HG03060 (cell line): ENCODE measurements around the gene NECAP2.
"Not testable (repeated sequence)": the region's sequence is repeated elsewhere in the genome, so short reads cannot be mapped to it uniquely, and the experiment has no call there.

ENCODE experiments used
- ATAC-seq: cut with Tn5 transposase; IDR thresholded peaks from one replicate; pipeline ENCODE4 v1.9.1; 2021; ENCODE audit warnings: low read depth, moderate number of reproducible peaks; ENCODE audit not compliant: unreplicated experiment

NECAP2 gene

DNA sequence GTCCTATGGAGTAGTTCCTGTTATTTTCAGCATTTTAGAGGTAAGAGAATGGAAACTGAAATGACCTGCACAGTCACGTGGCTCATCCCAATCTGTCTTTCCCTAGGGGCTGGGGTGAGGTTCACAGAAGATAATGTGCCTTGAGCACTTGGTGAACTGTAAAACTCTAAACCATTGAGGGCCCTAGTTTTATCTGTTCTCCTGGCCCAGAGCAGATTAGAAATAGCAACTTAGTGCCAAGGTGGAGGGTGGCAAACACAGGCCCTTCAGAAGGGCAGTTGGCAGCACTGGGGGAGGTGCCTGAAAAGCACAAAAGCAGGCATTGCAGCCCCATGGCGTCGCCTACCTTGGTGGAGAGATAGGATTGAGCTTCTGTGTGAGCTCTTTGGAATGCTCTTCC lies 14.4 kb downstream of the NECAP2 start:
- ATAC-seq, result not testable (repeated sequence)

DNA sequence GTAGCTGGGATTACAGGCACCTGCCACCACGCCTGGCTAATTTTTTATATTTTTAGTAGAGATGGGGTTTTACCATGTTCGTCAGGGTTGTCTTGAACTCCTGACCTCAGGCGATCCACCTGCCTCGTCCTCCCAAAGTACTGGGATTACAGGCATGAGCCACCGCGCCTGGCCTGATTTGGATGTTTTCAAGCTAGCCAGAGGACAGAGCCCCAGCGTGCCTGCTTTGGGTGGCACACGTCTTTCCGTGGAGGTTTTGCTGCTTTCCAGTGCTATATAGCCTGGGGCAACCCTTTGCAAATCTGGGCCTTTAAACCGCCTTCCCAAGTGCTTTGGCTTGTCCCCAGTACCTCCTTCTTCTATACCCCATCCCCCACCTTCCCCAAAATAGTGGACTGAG lies 15.6 kb downstream of the NECAP2 start:
- not testable (repeated sequence) for ATAC-seq

DNA sequence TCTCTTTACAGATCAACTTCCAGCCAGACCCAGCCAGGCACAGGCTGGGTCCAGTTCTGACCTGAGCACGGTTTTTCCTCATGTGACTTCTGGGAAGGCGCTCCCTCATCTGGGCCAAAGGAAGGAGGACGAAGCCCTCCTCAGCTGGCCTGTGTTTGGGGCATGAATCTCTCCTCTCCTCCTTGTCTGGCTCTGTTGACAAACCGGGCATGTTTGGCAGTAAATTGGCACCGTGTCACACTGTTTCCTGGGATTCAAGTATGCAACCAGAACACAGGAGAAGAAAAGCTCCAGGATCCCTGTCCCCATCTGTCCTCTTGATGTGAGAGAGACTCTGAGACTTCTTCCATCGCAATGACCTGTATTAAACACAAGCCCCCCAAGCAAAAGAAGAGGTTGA lies 18.3 kb downstream of the NECAP2 start:
- no peak for ATAC-seq

DNA sequence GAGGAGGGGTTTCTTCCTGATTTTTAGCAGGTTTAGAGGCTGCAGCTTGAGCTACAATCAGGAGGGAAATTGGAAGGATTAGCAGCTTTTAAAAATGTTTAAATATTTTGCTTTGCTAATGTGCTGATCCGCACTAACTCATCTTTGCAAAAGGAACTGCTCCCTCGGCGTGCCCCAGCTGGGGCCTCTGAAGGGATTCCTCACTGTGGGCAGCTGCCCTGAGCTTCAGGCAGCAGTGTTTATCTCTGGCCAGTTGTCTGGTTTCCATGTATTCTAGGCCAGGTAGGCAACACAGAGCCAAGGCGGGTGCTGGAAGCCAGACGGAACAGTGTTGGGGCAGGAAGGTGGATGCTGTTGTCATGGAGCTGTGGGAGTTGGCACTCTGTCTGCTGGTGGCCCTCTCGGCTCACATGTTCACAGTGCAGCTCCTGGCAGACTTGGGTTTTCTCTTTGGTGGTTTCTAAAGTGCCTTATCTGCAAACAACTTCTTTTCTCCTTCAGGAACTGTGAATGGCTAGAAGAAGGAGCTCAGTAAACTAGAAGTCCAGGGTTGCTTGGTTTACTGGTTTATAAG lies 18.9 kb downstream of the NECAP2 start:
- no peak for ATAC-seq

DNA sequence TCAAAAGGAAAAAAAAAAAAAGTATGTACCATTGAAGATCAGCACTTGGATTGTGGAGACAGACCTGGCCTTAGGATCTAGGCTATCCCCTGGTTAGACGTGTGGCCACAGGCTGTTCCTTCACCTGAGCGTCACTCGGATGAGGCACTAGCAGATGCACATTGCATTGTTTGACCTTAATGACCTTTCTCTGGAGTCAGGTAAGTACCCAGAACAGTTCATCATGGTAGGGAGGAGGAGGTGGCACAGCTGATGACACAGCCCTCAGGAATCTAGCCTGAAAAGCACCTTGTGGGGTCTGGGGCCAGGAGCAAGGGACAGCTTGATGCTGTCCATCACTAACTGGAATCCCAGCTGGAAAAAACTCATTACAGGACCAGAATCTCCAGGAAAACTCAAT lies 21.2 kb downstream of the NECAP2 start:
- no peak for ATAC-seq

DNA sequence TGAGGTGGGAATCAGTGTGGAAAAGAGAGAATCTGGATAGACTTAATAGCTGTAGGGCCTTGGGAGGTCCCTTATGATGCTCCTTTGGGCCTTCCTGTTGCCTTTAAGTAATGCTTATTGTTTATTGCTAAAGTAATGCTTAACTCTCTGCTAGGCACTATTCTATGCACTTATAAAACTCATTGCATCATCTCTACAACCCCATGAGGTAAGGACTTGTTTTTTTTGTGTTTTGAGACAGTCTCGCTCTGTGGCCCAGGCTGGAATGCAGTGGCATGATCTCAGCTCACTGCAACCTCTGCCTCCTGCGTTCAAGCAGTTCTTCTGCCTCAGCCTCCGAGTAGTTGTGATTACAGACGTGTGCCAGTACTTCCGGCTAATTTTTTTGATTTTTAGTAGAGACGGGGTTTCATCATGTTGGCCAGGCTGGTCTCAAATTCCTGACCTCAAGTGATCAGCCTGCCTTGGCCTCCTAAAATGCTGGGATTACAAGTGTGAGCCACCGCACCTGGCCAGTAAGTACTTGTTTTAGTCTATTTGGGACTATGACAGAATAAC lies 22.3 kb downstream of the NECAP2 start:
- ATAC-seq, result no peak

DNA sequence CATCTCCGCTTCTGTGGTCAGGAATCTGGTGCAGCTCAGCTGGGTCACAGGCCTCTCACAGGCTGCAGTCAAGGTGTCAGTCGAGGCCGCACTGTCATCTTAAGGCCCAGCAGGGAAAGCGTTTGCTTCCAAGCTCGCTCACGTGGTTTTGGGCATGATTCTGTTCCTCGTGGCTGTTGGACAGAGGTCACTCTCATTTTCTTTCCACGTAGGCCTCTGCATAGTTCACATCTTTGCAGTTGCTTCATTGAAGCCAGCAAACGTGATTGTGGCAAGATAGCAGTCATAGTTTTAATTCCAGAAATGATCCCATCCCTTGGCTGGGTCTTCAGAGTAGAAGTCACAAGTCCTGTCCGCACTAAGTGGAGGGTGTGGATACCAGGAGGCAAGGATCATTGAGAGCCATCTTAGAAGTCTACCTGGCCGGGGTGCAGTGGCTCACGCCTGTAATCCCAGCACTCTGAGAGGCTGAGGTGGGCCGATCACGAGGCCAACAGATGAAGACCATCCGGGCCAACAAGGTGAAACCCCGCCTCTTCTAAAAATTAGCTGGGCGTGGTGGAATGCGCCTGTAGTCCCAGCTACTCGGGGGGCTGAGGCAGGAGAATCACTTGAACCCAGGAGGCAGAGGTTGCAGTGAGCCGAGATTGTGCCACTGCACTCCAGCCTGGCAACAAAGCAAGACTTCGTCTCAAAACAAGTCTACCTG lies 24.5 kb downstream of the NECAP2 start:
- no peak for ATAC-seq

DNA sequence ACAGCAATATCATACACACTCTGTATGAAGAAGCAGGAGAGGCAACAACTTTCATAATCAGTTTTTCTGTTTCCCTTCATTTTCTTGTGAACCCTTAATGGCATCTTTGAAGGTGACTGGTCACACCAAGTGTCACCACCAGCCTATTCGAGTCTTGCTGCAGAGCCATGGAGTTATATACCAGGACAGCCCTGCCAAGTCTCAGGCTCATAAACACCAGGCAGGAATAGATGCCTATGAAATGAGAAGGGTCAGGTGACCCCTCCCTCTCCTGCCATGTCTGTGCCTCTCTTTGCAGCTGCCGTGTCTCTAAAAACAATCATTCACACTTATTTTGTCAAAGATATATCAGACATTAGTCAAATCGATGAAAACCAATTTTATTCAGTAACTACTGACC lies 28.0 kb downstream of the NECAP2 start:
- no peak for ATAC-seq

DNA sequence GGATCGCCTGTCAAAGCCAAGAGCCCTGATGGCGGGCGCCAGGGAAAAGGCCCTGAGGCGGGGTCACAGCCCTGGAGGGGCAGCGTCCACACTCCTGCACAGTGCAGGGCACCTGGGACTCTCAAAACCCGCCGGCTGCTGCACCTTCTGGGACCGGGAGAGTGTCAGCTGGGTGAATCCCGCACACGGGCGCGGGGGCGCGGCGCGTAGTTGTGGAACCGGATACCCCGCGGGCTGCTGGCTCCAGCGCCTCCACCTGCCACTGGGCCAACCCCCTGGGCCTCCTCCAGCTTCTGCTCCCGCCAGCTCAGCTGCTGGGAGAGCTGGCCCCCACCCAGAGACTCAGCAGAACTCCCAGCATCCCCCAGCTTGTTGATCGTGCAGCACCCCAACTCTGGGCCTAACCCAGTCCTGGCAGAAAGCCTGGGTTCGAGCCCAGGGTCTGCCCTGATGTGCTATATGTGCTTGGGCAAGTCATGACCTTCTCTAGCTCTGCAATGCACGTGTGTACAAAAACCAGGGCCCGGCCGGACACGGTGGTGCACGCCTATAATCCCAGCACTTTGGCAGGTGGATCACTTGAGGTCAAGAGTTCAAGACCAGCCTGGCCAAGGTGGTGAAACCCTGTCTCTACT lies 33.8 kb downstream of the NECAP2 start:
- no peak for ATAC-seq

DNA sequence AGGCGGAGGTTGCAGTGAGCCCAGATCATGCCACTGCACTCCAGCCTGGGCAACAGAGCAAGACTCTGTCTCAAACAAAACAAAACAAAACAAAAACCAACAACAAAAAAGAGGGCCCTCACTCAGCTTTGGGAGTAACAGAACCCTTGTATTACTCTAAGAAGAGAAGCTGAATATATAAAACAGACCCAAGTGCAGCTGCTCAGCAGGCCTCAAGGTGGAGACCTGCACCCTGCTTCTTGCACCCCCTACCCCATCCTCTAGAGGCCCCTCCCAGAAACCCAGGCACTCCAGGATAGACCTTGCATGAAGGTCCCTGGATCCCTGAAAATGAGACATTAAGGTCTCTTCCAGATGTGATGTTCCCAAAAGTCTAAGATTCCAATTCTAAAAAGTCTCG lies 34.4 kb downstream of the NECAP2 start:
- not testable (repeated sequence) for ATAC-seq

DNA sequence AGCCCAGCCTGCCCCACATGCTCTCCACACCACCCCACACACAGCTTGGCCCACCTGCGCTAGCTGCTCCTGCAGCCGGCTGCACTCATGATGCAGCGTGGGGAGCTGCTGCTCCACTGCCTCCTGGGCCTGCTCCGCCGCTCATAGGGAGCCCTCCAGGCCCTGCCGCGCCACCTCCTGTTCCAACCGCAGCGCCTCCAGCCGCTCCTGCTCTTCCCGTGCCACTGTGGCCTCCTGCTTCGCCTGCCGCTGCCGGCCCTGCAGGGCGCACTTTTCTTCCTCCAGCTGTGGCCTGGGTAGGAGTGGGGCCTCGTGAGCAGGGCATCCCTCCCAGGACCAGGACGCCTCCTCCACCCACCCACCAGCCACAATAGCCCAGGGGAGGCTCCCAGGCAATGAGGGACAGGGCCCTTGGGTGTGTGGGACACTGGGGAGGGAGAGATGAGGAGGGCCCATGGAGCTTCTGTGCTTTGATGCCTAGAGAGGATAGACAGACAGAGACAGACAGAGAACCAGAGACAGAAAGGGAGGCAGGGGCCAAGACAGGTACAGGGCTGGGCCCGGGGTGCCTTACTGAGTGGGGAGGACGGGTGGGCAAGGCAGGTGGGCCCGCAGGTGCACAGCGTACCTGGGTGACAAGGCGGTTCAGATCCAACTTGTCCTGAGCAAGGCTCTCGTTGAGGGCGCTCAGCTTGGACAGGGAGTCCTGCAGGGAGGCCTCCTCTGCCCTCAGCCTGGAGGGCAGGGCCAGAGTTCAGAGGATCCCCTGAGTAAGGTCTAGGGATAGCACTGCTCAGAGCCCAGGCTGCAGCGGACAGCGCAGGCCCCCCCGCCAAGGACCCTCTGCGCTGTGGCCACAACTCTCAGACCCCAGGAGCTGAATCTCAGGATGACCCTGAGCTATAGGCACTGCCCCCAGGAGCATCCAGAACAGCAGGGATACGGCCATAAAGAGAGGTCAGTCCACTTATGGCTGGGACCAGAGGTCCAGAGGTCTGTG lies 35.5 kb downstream of the NECAP2 start:
- not testable (repeated sequence) for ATAC-seq

DNA sequence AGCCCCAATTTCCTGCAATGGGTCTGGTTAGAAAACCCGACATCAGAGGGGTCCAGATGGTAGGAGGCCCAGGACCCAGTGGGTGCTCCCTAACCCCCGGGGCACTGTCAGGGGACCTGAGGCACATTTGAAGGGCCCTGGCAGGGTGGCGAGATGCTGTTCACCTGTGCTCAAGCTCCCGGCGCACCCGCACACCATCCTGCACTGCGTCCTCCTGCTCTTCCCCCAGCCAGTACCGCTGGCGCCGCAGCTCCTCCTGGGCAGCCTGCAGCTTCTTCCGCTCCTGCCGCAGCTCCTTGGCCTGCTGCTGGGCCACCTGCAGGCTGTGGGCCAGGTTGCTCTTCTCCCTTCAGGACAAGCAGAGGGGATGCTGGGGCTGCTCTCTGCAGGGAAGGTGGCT lies 37.6 kb downstream of the NECAP2 start:
- no peak for ATAC-seq

DNA sequence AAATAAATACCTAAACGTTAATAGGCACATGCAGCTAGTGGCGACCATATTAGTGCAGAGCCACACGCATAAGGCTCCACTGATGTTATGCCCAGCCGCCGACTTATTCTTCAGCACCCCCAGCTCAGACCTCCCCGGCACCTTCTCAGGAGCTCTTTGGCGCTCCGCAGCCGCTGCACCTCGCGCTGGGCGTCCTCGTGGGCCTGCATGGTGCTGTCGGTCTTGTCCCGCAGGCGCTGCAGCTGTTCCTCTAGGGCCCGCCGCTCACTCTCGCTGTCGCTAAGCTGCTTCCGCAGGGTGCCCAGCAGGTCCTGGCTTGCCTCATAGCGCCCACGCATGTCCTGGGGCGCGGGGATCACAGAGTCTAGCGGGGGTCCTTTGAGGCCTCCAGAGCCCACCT lies 42.6 kb downstream of the NECAP2 start:
- not testable (repeated sequence) for ATAC-seq

DNA sequence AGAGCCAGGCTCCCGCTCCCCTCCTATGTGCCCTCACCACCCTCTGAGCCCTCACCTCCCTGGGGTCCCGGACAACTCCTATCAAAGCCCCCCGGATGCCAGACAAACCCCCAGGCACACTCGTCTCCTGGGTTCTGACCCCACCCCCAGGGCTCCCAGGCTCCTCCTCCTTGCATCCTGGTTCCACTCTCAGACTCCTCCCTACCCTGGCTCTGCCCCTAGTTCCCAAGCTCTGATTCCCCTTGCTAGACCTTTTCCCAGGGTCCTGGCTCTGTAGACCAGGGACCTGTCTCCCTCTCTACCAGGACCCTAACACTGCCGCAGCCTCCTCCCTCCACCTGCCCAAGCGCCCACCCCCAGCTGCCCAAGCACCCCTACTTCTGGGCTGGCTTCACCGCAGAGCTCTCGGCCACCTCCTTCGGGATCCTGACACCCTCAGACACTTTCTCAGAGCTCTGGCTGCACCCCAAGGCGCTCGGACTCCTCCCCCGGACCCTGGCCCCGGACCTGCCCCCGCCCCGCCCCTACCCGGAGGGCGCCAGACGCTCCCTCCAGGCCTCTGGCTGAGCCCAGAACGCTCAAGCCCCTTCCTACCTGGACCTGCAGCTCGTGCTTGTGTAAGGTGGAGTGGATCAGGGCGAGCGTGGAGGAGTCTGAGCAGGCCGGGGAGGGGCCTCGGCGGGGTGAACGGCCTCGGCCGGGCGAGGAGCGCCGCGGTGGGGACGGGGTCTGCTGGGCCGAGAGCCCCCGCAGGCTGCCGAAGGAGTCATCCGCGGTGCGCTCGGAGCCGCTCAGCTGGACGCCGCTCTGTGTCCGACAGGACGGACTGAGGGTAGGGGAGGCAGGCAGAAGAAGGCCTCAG lies 43.3 kb downstream of the NECAP2 start:
- not testable (repeated sequence) for ATAC-seq

DNA sequence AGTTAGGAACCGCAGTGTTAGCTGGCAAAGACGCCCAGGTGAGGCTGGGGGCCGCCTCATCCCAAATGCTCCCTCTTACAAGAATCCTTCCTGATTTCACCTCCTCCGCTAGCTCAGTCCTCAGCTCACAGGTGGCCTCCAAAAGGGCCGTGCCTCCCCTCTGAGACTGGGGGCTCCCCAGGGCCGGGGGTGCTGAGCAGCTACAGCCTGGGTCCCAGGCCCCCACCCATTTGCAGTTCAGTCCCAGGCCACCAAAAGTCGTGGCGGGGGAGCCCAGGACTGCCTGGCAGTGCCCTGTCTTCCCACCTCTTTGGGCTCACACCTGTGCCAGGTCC lies 43.9 kb downstream of the NECAP2 start:
- no peak for ATAC-seq

DNA sequence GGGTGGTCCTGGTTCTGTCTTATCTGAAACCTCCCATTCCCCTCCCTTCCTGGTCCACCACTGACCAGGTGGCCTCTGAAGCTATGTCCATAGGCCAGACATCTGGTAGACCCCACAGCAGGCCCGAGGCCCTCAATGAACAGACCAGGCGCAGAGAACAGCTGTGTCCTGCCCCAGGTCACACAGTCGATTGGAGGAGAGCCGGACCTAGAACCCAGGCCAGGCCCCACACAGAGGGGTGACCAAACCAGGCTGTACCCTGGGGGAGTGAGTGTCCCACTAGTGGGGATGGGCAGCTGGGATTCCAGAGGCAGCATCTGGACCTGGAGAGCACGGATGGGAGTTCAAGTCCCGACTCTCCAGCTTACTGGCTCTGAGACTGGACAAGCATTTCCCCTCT lies 44.4 kb downstream of the NECAP2 start:
- ATAC-seq, result no peak

DNA sequence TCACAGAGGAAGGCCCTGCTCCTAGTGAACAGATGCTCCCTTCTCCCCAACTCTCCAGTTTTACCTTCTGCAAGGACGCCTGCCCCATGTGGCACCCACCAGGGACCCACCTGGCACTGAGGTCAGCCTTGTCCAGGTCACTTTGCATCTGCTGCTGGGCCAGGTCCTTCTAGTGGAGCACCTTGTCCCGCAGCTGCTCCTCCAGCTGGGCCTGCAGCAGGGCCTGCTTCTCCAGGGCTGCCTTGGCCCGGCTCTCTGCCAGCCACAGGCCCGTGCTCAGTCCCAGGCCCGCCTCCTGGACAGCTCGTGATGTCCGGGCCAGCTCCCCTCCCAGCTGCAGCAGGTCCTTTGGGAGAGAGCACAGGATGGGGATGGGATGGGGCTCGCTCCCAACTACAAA lies 45.8 kb downstream of the NECAP2 start:
- not testable (repeated sequence) for ATAC-seq

DNA sequence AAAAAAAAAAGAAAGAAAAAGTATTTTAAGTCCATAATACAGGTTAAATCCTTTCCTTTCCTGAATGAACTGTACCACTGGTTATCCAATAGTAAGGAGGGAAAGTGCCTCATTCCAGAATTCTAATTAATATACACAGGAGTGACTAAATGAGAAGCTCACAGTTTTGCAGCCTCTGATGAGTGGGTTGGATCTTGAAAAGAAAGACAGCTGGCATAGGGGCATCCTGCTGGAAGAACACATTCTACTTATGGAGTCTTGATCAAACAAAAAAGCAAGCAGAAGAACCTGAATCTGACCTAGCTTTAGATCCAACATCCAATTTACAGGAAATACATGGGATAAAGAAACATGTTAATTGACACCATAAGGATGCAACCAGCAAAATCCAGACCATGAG lies 46.5 kb downstream of the NECAP2 start:
- not testable (repeated sequence) for ATAC-seq

DNA sequence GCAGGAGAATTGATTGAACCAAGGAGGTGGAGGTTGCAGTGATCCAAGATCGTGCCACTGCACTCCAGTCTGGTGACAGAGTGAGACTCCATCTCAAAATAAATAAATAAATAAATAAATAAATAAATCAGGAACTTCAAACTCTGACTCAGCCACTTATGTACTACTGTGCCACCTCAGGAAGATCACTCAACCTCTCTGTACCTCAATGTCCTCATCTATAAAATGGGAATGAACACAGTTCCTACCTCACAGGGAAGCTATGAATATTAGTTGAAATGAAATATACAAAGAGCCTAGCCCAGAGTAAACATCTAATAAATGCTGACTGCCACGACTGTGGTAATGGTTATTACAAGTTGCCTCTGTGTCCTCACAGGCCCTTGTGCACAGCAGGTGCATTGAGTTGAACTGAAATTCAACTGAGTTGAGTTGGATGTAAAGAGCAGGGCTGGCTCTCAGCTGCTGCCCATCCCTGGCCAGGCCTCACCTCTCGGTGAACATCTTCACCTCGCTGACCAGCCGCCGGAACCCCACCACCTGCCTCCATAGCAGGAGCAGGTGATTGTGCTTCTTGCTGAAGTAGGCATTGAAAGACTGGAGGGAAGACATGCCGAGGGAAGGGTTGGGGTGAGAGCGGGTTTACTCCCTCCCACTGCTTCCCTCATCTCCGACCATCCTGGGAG lies 48.8 kb downstream of the NECAP2 start:
- not testable (repeated sequence) for ATAC-seq
